Measurements from ENCODE around the gene POP4.

GRCh38 chr19:29617366-29618266, 11.5 kb downstream of the POP4 start:
- TF ChIP-seq CTCF (IDR thresholded peaks at IDR 0.05): no peak
- TF ChIP-seq POLR2A (IDR thresholded peaks at IDR 0.05): no peak
- TF ChIP-seq POLR2AphosphoS5 (IDR thresholded peaks at IDR 0.05): no peak
- TF ChIP-seq EP300 (IDR thresholded peaks at IDR 0.05): no peak

Data from stomach (tissue), 4 donors.